Progenitor cell of endocrine pancreas (in vitro differentiated cells): ENCODE data around the gene L3MBTL4. TPM values are rescaled to one million over a fixed set of nuclear protein-coding genes. Genes with fewer than 3 reads are reported as not detected.

Experiments
- DNase-seq: peaks from one replicate; pipeline ENCODE4 v3.0.0; 2021; ENCODE audit warnings: low spot score; ENCODE audit not compliant: unreplicated experiment
- H3K27ac Mint-ChIP-seq: 2 replicates; pipeline ENCODE4 v1.8.0; 2021; ENCODE audit warnings: mild to moderate bottlenecking, moderate library complexity, mixed read lengths
- H3K27me3 Mint-ChIP-seq: 2 replicates; pipeline ENCODE4 v1.8.0; 2021; ENCODE audit warnings: mixed read lengths
- H3K36me3 Mint-ChIP-seq: 2 replicates; pipeline ENCODE4 v1.8.0; 2022; ENCODE audit warnings: mixed read lengths; ENCODE audit not compliant: insufficient read depth
- H3K4me1 Mint-ChIP-seq: 2 replicates; pipeline ENCODE4 v1.8.0; 2021; ENCODE audit warnings: low read depth, mixed read lengths
- H3K4me3 Mint-ChIP-seq: 2 replicates; pipeline ENCODE4 v1.8.0; 2021; ENCODE audit warnings: low read depth, mild to moderate bottlenecking, moderate library complexity, mixed read lengths
- H3K9me3 Mint-ChIP-seq: 2 replicates; pipeline ENCODE4 v1.8.0; 2021; ENCODE audit warnings: low read depth, mixed read lengths
- CTCF ChIP-seq: fragments of 200-600 bp; sonication (generic); IDR thresholded peaks from one replicate; pipeline ENCODE4 v1.5.0; 2021; ENCODE audit warnings: antibody characterized with exemption, mild to moderate bottlenecking; ENCODE audit not compliant: unreplicated experiment
- total RNA-seq: library from RNA; stranded (reverse); gene quantifications from 2 replicates; pipeline ENCODE4 v1.2.1, GENCODE V29; 2021

The L3MBTL4 gene
- total RNA-seq, 1 donor from 2014 or later = 8.0 TPM

GRCh38 chr18:5948237-5948636 lies 466.5 kb downstream of the L3MBTL4 start:
- Mint-ChIP-seq H3K4me1 (peaks cover 1% of the 10 kb centered on the region), H3K27ac (no peak overlapping the region), H3K36me3 (no peaks in the 10 kb centered on the region), H3K9me3 (no peaks in the 10 kb centered on the region), H3K4me3 (no peak overlapping the region), H3K27me3 (peaks cover 3% of the 10 kb centered on the region)
- TF ChIP-seq CTCF = no peak
- DNase-seq = no peak

- H3K27me3 Mint-ChIP-seq = peaks cover 7% of the 10 kb centered on the region
- H3K4me3 Mint-ChIP-seq = no peak overlapping the region
- no peaks in the 10 kb centered on the region for H3K36me3 Mint-ChIP-seq
- no peak overlapping the region for H3K27ac Mint-ChIP-seq
- no peaks in the 10 kb centered on the region for H3K4me1 Mint-ChIP-seq
- DNase-seq = no peak
- no peak for TF ChIP-seq CTCF
- no peaks in the 10 kb centered on the region for H3K9me3 Mint-ChIP-seq
Measured at GRCh38 chr18:5944448-5944847, 470.3 kb downstream of the L3MBTL4 start.

GRCh38 chr18:5943514-5943913 lies 471.2 kb downstream of the L3MBTL4 start:
- no peaks in the 10 kb centered on the region for H3K4me1 Mint-ChIP-seq

GRCh38 chr18:5942591-5942990 lies 472.1 kb downstream of the L3MBTL4 start:
- H3K4me1 Mint-ChIP-seq = no peaks in the 10 kb centered on the region
- no peaks in the 10 kb centered on the region for H3K36me3 Mint-ChIP-seq
- DNase-seq = no peak
- TF ChIP-seq CTCF = no peak
- no peak overlapping the region for H3K27ac Mint-ChIP-seq
- no peaks in the 10 kb centered on the region for H3K9me3 Mint-ChIP-seq
- no peak overlapping the region for H3K4me3 Mint-ChIP-seq
- H3K27me3 Mint-ChIP-seq = peaks cover 7% of the 10 kb centered on the region

More at GRCh38 chr18:5943514-5943913, 471.2 kb downstream of the L3MBTL4 start:
- no peak for TF ChIP-seq CTCF
- peaks cover 7% of the 10 kb centered on the region for H3K27me3 Mint-ChIP-seq
- no peaks in the 10 kb centered on the region for H3K9me3 Mint-ChIP-seq
- no peak for DNase-seq
- no peak overlapping the region for H3K4me3 Mint-ChIP-seq
- no peak overlapping the region for H3K27ac Mint-ChIP-seq
- no peaks in the 10 kb centered on the region for H3K36me3 Mint-ChIP-seq

- peaks cover 7% of the 10 kb centered on the region for H3K27me3 Mint-ChIP-seq
- H3K27ac Mint-ChIP-seq = no peak overlapping the region
- H3K9me3 Mint-ChIP-seq = no peaks in the 10 kb centered on the region
Measured at GRCh38 chr18:5941890-5942289, 472.8 kb downstream of the L3MBTL4 start.

More at GRCh38 chr18:5941890-5942289, 472.8 kb downstream of the L3MBTL4 start:
- DNase-seq = no peak
- Mint-ChIP-seq H3K4me3 (no peak overlapping the region), H3K36me3 (no peaks in the 10 kb centered on the region), H3K4me1 (no peaks in the 10 kb centered on the region)
- no peak for TF ChIP-seq CTCF
